IPS-20b (cell line): ENCODE data around the gene BCL6.

ENCODE experiments used
- H3K27ac ChIP-seq: one replicate; pipeline ENCODE4 v1.5.1; 2013; ENCODE audit warnings: low read length
- H3K27me3 ChIP-seq: 2 replicates; pipeline ENCODE4 v1.6.1; 2013; ENCODE audit warnings: mild to moderate bottlenecking, low read length, inconsistent platforms; ENCODE audit not compliant: insufficient read depth
- H3K36me3 ChIP-seq: 2 replicates; pipeline ENCODE4 v1.6.1; 2013; ENCODE audit warnings: low read depth, mild to moderate bottlenecking, inconsistent platforms, low read length, moderate library complexity; ENCODE audit not compliant: insufficient read depth
- H3K4me1 ChIP-seq: 2 replicates; pipeline ENCODE4 v1.6.1; 2013; ENCODE audit warnings: mild to moderate bottlenecking, control low read depth, inconsistent platforms, low read length, moderate library complexity; ENCODE audit not compliant: insufficient read depth
- H3K4me3 ChIP-seq: 2 replicates; pipeline ENCODE4 v1.5.1; 2013; ENCODE audit warnings: mild to moderate bottlenecking, low read length, inconsistent platforms
- H3K9ac ChIP-seq: 2 replicates; pipeline ENCODE4 v1.6.1; 2013; ENCODE audit warnings: low read depth, mild to moderate bottlenecking, inconsistent platforms, low read length, moderate library complexity
- H3K9me3 ChIP-seq: 2 replicates; pipeline ENCODE4 v1.6.1; 2013; ENCODE audit warnings: mild to moderate bottlenecking, low read depth, low read length, inconsistent platforms; ENCODE audit not compliant: insufficient read depth

The BCL6 gene

DNA sequence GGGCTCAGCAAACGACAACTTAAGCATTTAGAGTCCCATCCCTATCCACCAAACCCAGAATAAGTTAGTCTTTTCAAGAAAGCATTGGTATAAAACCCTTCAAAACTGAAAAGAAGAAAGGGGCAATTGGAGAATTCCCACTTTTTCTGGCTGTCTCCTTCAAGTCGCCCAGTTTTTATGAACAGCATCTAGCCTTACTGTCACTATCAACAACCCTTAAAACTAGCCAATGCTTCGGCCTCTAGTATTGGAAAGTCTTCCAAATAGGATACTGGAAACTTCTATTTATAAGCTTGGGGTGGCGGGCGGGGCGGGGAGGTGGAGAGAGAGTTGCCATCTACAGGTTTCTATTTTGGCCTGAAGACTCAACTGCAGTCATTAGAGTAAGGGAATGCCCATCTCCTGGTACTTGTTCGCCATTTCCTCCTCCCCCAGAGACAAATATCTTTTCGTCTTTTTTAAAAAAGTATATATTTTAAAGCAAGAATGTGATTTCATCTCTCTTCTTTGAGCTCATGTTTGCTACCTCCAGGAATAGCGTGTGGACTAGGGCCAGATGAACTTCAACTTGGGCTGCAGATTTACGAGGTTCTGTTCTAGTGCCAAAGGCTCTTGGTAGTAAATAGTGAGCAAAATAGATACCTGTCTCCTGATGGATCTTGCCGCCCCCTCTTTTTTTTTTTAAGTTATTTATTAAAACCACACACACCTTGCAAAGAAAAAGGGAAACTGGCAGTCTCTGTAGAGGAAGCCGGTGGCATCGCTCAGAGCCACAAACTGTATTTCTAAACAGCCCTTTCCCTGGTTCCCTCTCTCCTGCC, 2.7 kb downstream of the BCL6 start:
- peaks cover 60% of the 10 kb centered on the region for H3K27me3 ChIP-seq
- H3K4me1 ChIP-seq, result peaks cover 23% of the 10 kb centered on the region; the same call in 1 of the 2 replicates
- no peak overlapping the region for H3K9ac ChIP-seq
- H3K36me3 ChIP-seq, result no peaks in the 10 kb centered on the region
- H3K4me3 ChIP-seq, result peak overlapping the region; percentile 87; the same call in 1 of the 2 replicates
- no peak overlapping the region for H3K27ac ChIP-seq
- H3K9me3 ChIP-seq, result no peaks in the 10 kb centered on the region

DNA sequence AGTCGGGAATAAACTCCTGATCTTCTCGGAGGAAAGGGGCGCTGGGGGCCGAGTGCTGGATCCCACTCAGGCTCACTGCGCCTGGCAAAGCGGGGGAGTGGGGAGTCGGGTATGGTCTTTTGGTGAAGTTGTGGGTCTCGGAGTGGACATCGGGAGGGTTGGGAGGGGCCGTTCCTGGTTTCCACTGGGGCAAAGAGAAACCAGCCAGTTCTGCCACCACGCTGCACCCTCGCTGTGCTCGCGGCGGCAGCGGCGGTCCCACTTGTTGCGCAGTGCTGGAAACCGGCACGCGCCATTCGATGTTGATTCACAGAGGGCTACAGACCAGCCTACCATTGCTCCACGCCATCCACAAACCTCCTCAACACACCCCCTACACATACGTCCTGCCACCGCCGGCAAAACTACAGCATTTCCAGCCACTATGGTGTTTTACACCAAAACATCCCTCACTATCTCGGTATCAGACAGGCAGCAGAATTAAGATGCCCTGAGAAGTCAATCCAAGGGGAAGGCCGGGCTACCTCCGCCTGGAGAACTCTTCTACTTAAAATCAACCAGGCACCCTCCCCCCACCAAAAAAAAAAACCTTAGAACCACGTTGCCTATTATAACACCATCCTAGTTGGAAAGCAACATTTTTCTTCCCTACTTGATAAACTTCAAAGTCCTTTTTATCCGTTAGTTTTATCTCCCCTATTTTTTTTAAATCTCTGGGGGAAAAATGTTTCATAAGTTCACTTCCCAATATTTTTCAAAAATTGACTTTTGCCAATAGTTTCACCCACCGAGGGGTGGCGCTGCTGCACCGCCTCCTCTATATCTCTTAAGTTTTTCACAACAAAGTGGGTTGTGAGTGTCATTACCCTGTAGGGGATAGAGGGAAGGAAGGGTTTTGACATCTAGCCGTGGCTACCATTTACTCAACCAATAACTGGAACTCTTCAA, 3.6 kb downstream of the BCL6 start:
- no peak overlapping the region for H3K27ac ChIP-seq
- peaks cover 20% of the 10 kb centered on the region; the same call in 1 of the 2 replicates for H3K4me1 ChIP-seq

GRCh38 chr3:187740421-187741399, 4.6 kb downstream of the BCL6 start:
- H3K27ac ChIP-seq, result no peak overlapping the region
- peaks cover 79% of the 10 kb centered on the region for H3K27me3 ChIP-seq
- H3K4me1 ChIP-seq, result peaks cover 21% of the 10 kb centered on the region; the same call in 1 of the 2 replicates
- H3K9me3 ChIP-seq, result no peaks in the 10 kb centered on the region
- peak overlapping the region; percentile 78 for H3K4me3 ChIP-seq
- H3K36me3 ChIP-seq, result no peaks in the 10 kb centered on the region
- peak overlapping the region; percentile 52; the same call in 1 of the 2 replicates for H3K9ac ChIP-seq

More for the DNA sequence above, 3.6 kb downstream of the BCL6 start:
- Histone ChIP-seq H3K9ac (peak overlapping the region; percentile 52; the same call in 1 of the 2 replicates), H3K27me3 (peaks cover 69% of the 10 kb centered on the region), H3K4me3 (peak overlapping the region; percentile 78), H3K36me3 (no peaks in the 10 kb centered on the region), H3K9me3 (no peaks in the 10 kb centered on the region)

DNA sequence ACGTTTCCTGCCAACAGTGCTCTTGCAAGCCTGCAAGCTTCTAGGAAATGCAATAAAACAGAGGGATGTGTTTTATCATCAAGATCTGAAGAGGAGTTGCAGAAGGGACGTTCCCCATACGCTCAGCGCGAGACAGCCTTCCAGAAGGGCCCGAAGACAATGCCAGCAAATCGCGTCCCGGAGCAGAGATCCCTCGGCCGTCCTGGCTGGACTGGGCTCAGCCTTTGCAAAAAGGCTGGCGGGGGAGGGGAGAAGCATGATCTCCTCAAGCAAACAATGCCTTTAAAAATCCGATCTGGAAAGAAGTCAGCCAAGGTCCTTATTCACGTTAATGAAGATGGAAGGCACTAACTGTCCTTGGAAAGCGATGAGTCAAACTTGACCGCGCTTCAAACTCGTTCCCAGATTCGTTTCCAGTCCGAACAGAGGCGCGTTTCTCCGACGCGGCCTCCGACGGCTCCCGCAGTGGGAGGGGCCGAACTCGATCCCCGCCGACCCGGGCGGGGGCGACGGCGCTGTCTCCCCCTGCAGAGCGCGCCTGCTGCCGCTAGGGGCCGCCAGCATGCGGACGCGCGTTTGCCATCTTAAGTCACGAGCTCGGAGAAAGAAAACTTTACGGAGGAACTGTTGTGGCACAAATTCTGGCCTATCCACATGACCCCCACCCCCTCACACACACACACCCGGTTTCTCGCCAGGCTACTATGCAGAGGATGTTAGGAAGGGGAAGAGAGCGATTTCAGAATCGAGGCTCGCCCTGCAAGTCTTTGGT, 5.5 kb downstream of the BCL6 start:
- peak overlapping the region; percentile 78 for H3K4me3 ChIP-seq
- H3K27ac ChIP-seq, result no peak overlapping the region
- H3K36me3 ChIP-seq, result no peaks in the 10 kb centered on the region
- H3K9me3 ChIP-seq, result no peaks in the 10 kb centered on the region
- H3K9ac ChIP-seq, result peak overlapping the region; percentile 67; the same call in 1 of the 2 replicates
- peaks cover 24% of the 10 kb centered on the region for H3K4me1 ChIP-seq
- H3K27me3 ChIP-seq, result peaks cover 80% of the 10 kb centered on the region

DNA sequence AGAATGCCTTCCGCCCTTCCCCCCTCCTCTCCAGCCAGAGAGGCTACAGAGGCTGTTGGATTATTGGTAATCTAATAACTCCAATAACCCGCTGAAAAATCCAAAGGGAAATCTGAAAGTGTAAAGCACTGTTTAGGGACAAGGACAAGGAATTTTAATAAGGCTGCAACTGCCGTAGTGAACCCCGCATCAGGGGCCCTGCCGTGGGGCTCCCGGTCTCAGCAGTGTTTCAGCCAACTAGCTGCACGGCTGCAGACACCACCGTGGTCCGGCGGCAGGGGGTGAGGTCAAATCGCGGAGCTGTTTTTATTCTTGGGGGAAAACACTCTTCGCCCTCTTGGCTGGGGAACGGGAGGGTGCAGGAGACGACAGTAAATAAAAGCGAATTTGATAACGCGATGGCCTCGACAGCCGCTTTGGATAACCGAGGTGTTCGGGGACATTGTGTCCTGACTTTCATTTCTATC, 6.1 kb downstream of the BCL6 start:
- peaks cover 76% of the 10 kb centered on the region for H3K27me3 ChIP-seq
- peak overlapping the region; percentile 78 for H3K4me3 ChIP-seq
- no peak overlapping the region for H3K27ac ChIP-seq
- peaks cover 24% of the 10 kb centered on the region for H3K4me1 ChIP-seq
- H3K9me3 ChIP-seq, result no peaks in the 10 kb centered on the region
- H3K9ac ChIP-seq, result peak overlapping the region; percentile 67; the same call in 1 of the 2 replicates
- no peaks in the 10 kb centered on the region for H3K36me3 ChIP-seq

DNA sequence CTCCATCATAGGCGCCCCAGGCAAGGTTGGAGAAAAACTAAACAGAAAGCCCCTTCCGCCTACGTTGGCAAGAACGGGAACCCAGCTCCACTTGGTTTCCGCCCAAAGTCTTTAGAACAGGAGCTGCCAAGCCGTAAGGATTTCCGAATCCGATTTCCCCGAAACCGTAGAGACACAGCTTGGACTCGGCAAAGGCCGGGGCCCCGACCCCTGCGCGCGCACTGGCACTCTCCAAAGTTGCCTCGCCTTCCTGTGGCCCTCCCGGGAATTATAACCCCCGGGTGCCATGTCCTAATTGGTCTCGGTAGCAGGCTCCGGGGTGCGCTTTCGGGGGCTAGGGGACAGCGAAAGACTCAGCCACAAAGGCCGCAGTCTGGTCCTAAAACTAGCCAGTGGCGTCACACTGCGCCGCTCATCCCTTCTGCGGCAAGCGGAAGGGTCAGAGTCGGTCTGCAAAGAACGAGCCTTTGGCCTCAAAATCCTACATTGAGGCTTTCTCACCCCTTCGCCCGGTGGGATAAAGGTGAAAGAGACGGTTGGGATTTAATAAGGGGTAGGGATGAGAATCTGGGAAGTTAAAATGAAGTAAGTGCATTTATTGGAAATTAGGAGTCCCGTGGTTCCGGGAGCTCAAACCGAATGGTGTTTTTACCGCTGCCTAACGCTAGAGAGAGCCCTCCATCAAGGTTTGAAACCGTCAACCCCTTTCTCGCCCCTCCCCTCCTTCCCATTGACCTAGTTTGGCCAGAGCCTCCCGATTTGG, 6.8 kb downstream of the BCL6 start:
- H3K9me3 ChIP-seq, result no peaks in the 10 kb centered on the region
- peak overlapping the region; percentile 78 for H3K4me3 ChIP-seq
- peaks cover 70% of the 10 kb centered on the region for H3K27me3 ChIP-seq
- H3K27ac ChIP-seq, result no peak overlapping the region
- H3K4me1 ChIP-seq, result peaks cover 24% of the 10 kb centered on the region
- peak overlapping the region; percentile 80 for H3K9ac ChIP-seq
- no peaks in the 10 kb centered on the region for H3K36me3 ChIP-seq

DNA sequence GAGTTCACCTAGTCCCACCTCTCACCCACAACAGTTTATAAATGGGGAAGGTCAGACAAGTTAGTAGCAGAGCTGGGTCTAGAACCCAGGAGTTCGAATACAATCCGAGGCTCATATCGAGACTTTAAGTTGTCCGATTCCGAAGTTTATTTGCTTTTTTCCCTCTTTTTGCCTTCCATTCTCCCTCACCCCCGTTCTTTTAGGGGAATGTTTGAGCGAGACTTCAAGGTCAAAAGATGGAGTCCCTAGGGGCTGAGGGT, 7.3 kb downstream of the BCL6 start:
- Histone ChIP-seq H3K9me3 (no peaks in the 10 kb centered on the region), H3K27ac (no peak overlapping the region), H3K36me3 (no peaks in the 10 kb centered on the region), H3K4me3 (peak overlapping the region; percentile 78), H3K9ac (peak overlapping the region; percentile 80; the same call in 1 of the 2 replicates), H3K27me3 (peaks cover 65% of the 10 kb centered on the region), H3K4me1 (peaks cover 24% of the 10 kb centered on the region)

GRCh38 chr3:187737368-187738070, 7.7 kb downstream of the BCL6 start:
- Histone ChIP-seq H3K4me3 (peak overlapping the region; percentile 78), H3K4me1 (peaks cover 20% of the 10 kb centered on the region), H3K9me3 (no peaks in the 10 kb centered on the region), H3K36me3 (no peaks in the 10 kb centered on the region), H3K9ac (peak overlapping the region; percentile 80; the same call in 1 of the 2 replicates), H3K27me3 (peaks cover 60% of the 10 kb centered on the region), H3K27ac (no peak overlapping the region)

- Histone ChIP-seq H3K4me3 (peak overlapping the region; percentile 78), H3K36me3 (no peaks in the 10 kb centered on the region), H3K9me3 (no peaks in the 10 kb centered on the region), H3K4me1 (peaks cover 16% of the 10 kb centered on the region), H3K27me3 (peaks cover 55% of the 10 kb centered on the region), H3K9ac (peak overlapping the region; percentile 80; the same call in 1 of the 2 replicates), H3K27ac (no peak overlapping the region)
Observed at GRCh38 chr3:187737006-187737367, 8.3 kb downstream of the BCL6 start.
